ENCODE results near the gene NARF.
"Not testable (repeated sequence)": the region's sequence is repeated elsewhere in the genome, so short reads cannot be mapped to it uniquely, and the experiment has no call there.

The NARF gene

GRCh38 chr17:82536512-82537201, 78.1 kb downstream of the NARF start:
- no peak for DNase-seq (ENCODE audit: low read depth in 2 of 2)

DNA sequence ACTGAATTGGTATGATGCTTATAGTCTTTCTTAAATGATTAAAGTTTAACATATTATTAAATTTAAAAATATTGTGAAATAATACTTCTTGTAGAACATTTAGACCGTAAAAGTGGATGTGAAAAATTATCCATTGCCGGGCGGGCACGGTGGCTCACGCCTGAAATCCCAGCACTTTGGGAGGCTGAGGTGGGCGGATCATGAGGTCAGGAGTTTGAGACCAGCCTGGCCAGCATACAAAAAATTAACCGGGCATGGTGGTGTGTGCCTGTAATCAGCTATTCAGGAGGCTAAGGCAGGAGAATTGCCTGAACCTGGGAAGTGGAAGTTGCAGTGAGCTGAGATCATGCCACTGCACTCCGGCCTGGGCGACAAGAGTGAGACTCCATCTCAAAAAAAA, 78.7 kb downstream of the NARF start:
- DNase-seq (ENCODE audit: low read depth in 2 of 2) = not testable (repeated sequence)

GRCh38 chr17:82539076-82539475, 80.5 kb downstream of the NARF start:
- not testable (repeated sequence) for DNase-seq (ENCODE audit: low read depth in 2 of 2)
